Skin epidermis (tissue), 12 donors: ENCODE measurements around the gene ZNF284.

ENCODE experiments used
- H3K27ac ChIP-seq, 21 experiments: fragments of 200-600 bp; sonication (generic) in 11 of 21; one replicate each; pipeline ENCODE4 v1.5.0; 2020; ENCODE audit warnings: mild to moderate bottlenecking in 3 of 21, inconsistent platforms in 2 of 21, moderate library complexity in 2 of 21
- H3K4me3 ChIP-seq, 7 experiments: fragments of 200-600 bp; sonication (generic) in 2 of 7; one replicate each; pipeline ENCODE4 v1.5.0; 2020; ENCODE audit warnings: inconsistent platforms in 2 of 7, mild to moderate bottlenecking in 2 of 7, moderate library complexity in 1 of 7

Gene ZNF284

DNA sequence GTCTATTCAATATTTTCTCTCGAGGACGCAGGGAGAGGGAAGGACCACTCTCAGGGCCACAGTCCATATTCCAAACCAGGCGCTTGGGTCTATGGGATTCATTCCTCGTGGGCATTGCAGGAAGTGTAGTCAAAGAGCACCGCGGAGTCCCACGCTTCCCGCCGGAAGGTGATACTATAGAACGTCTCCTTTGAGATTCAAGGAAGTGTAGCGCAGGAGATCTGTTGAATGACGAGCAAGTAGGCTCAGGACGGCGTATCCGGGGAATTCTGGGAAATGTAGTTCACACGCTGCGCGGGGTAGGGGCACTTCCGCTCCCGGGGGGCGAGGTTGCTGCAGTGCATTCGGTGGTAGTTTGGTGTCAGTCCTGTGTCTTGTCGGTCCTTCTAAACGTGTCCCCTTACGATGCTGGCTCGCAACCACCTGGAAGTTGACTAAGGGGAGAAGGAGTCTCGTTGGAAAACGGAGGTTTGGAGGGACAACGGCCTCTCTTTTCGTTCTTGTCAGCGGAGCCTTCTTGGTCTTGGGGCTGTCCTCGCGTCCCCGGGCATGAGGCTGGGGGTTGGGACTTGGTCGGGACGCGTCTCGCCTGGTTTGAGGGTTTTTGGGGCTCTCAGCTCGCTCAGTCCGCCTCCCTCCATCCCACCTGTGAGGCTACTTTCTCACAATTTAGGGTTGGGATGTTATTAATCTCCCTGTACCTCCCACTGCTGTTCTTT is at the start of gene ZNF284:
ZNF284 (plus strand) TSS at position 336 of the 719 bp plus-strand sequence. CDS start 4,231 bp downstream, outside the sequence.
- H3K4me3 ChIP-seq, result peak within 1 kb of the TSS; percentile 55 to 80 (median 58)
- H3K27ac ChIP-seq, result peak within 1 kb of the TSS in 14 of 21 experiments; percentile 7 to 68 (median 46)

DNA sequence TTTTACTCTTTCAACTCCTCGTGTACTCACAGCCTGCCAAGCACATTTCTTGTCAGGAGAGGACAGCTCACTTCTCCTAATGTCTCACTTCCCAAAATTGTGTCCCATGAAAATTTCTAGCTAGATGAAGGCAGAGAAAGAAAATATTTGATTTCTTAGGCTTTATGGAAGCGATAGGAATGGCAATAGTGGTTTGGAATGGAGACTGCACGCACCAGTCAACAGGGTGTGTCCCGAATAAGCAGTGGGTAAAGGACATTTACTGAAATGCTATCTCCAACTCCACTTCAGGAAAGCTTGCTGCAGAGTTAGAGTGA is 47.1 kb upstream of the ZNF284 start:
- Histone ChIP-seq H3K4me3 (peak overlapping the region; percentile 53 to 84 (median 68)), H3K27ac (peak overlapping the region in 12 of 21 experiments; percentile 23 to 89 (median 70))

DNA sequence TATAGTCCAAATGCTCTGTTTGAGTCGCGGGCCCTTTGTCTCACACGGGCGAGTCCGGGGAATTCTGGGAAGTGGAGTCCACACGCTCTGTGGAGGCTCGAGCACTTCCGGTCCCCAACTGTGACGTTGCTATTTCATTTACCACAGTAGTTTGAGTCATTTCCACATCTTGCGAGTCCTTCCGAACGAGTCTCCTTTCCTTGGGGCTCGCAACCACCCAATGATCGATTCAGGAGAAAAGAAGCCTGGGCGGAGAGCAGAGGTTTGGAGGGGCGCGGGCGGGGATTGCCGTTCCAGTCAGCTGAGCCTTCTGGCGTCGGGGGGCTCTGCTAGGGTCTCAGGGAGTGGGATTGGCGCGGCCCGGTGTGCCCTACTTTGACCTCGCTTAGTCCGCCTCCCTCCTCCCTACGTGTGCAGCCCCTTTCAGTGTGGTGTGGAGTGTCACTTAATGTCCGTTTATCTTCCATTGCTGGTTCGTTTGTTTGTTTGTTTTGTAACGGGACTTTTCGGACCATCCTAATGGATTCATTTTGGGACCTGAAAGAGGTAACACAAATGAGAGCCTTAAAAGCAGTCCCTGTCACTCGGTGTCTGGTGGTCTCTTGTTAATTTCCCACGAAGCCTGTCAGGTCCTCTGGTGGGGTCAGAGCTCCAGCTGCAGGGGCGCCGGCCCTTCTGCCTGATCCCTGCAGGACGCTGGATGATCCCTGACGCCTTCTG is 46.6 kb upstream of the ZNF284 start, which contains the start of gene ZNF222:
ZNF222 (plus strand) TSS at position 163 of the 720 bp plus-strand sequence; CDS start at position 221, 58 bp downstream.
- peak within 1 kb of the TSS in 20 of 21 experiments; percentile 23 to 89 (median 70) for H3K27ac ChIP-seq
- H3K4me3 ChIP-seq, result peak within 1 kb of the TSS; percentile 53 to 84 (median 68)

DNA sequence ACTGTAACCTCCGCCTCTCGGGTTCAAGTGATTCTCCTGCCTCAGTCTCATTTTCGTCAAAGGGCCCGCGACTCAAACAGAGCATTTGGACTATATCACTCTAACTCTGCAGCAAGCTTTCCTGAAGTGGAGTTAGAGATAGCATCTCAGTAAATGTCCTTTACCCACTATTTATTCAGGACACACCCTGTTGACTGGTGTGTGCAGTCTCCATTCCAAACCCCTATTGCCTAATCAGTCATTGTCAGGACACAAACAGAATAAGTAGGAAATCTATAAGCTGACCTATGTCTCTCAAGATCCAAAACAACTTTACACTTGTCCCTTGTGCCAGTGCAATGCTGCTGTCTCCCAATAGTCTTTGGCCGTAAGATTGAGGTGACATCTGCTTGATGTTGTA is 45.3 kb upstream of the ZNF284 start:
- Histone ChIP-seq H3K4me3 (no peak overlapping the region), H3K27ac (no peak overlapping the region)

DNA sequence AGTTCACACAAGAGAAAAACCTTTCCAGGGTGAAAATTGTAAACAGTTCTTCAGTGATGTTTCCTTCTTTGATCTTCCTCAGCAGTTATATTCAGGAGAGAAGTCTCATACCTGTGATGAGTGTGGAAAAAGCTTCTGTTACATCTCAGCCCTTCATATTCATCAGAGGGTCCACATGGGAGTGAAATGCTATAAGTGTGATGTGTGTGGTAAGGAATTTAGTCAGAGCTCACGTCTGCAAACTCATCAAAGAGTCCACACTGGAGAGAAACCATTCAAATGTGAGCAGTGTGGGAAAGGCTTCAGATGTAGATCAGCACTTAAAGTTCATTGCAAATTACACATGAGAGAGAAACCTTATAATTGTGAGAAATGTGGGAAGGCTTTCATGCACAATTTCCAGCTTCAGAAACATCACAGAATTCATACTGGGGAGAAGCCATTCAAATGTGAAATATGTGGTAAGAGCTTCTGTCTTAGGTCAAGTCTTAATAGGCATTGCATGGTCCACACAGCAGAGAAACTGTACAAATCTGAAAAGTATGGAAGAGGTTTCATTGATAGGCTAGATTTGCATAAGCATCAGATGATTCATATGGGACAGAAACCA is 39.9 kb upstream of the ZNF284 start:
- Histone ChIP-seq H3K27ac (no peak overlapping the region), H3K4me3 (no peak overlapping the region)

DNA sequence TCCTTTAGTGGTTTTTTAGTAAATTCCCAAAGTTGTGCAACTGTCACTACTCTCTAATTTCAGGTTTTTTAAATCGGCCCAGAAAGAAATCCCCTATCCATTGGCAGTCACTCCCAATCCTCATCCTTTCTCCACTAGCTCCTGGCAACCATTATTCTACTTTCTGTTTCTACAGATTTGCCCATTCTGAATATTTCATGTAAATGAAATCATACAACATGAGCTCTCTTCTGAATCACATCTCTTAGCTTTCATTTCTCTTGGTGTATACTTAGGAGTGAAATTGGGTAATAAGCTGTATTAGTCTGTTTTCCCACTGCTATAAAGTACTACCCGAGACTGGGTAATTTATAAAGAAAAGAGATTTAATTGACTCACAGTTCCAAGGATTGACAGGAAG is 29.8 kb upstream of the ZNF284 start:
- no peak overlapping the region for H3K4me3 ChIP-seq

DNA sequence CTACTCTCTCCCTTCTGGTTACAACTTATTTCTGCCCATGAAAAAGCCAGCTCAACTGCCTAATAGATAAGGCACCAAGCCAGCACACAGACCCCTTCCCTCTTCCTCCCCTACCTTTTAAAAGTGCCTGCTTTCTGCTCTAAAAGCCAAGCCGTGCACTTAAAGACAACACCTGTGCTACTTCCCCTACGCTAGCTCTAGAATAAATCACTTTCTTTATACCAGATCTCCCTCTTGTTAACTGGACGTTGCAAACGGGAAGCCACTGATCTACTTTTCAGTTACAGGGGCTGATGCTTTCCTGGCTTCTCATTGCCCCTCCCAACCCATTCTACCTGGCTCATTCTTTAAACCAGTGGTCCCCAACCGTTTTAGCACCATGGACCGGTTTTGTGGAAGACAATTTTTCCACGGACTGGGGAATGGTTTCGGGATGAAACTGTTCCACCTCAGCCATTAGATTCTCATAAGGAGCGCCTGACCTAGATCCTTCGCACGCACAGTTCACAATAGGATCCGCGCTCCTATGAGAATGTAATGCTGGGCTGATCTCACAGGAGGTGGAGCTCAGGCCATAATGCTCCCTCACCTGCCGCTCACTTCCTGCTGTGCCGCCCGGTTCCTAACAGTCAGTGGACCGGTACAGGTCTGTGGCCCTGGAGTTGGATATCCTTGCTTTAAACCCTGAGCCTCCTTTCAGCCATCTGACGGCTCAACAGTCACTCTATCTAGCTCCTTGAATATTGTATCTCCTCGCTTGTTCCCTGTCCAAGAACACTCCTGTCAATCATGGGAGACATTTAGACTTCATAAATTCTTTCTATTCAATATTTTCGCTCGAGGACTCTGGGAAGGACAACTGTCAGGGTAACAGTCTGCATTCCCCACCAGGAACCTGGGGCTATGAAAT is 21.0 kb upstream of the ZNF284 start:
- peak overlapping the region in 12 of 21 experiments; percentile 12 to 84 (median 68) for H3K27ac ChIP-seq

More for the DNA sequence above, 29.8 kb upstream of the ZNF284 start:
- H3K27ac ChIP-seq, result no peak overlapping the region

DNA sequence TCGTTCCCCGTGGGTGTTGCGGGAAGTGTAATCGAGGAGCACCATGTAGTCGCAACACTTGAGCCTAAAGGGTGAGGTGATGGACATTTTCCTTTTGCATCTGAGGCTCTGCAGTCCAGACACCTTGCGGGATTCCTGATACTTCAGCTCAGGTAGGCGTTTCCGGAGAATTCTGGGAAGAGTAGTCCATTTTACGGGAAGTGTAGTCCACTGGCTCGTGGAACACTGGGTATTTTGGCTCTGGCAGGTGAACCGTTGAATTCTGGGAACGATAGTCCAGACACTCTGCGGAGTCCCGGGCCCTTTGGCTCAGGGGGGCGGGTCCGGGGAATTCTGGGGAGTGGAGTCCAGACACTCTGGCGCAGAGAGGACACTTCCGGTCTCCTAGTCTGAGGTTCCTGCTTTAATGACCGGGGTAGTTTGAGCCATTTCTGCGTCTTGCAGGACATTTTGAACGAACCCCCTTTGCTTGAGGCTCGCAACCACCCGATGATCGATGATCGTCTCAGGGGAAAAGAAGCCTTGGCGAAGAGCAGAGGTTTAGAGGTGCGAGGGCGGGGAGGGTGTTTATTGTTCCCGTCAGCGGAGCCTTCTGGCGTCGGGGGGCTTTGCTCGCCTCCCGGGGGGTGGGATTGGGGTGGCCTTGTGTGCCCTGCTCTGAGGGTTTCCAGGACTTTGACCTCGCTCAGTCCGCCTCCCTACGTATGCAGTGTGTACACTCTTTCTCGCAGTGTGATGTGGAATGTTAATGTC is 20.1 kb upstream of the ZNF284 start, which contains the start of gene ZNF223:
ZNF223 (plus strand) TSS at position 387 of the 753 bp plus-strand sequence. CDS start 3,141 bp downstream, outside the sequence.
- Histone ChIP-seq H3K27ac (peak within 1 kb of the TSS in 19 of 21 experiments; percentile 46 to 91 (median 81)), H3K4me3 (peak within 1 kb of the TSS; percentile 56 to 77 (median 65))

More for the DNA sequence above, 21.0 kb upstream of the ZNF284 start:
- H3K4me3 ChIP-seq, result peak overlapping the region; percentile 56 to 77 (median 65)

DNA sequence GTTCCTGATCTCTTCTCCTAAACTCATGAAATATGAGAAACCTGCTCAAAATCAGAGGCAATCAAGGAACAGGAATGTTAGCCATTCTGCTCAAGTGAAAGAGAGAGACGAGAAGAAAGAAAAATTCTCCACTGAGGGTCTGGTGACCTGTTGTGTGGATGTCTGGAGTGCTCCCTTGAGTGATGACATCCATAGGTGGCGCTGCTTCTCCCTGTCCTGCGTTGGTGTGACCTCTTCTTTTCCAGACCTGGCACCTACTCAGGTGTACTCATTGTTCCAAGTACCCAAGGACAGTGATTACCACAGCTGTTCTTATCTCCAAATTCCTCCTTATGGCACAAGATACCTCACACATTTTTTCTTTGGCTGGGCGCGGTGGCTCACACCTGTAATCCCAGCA is 16.1 kb upstream of the ZNF284 start:
- Histone ChIP-seq H3K4me3 (no peak overlapping the region), H3K27ac (no peak overlapping the region)

DNA sequence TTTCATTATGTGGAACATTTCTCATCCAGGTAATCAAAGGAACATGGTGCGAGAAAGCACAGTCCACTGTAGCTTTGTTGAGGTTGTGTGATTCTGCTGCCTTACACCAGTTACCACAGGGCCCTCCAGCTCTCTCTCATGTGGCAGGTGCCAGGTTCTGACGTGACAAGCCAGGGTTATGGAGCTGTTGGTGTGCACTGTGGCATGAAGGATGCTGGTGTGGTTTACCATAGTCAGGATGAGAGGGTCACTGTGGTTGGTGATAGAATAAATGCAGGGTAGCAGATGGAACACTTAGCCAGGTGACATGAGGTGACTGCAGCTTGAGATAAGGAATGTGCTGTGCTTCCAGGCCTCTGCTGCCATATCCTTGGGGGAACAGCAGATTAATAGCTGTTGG is 12.7 kb upstream of the ZNF284 start:
- no peak overlapping the region for H3K4me3 ChIP-seq
- no peak overlapping the region for H3K27ac ChIP-seq

DNA sequence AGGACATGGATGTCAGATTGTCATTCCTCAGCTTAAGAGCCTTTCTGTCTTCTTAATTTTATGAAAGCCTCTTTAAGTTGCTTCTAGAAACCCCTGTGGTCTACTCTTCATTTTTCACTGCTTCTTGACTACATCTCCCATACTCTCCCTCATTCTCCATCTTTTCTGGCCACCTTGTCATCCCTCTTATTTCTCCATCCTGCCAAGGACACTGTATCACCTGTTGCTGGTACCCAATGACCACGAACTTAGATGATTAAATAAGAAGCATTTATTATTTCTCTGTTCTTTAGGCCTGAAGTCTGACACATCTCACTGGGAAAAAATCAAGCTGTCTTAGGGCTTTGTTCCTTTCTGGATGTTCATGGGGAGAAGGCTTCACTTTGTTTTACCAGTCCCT is 10.9 kb upstream of the ZNF284 start:
- Histone ChIP-seq H3K27ac (no peak overlapping the region), H3K4me3 (no peak overlapping the region)

DNA sequence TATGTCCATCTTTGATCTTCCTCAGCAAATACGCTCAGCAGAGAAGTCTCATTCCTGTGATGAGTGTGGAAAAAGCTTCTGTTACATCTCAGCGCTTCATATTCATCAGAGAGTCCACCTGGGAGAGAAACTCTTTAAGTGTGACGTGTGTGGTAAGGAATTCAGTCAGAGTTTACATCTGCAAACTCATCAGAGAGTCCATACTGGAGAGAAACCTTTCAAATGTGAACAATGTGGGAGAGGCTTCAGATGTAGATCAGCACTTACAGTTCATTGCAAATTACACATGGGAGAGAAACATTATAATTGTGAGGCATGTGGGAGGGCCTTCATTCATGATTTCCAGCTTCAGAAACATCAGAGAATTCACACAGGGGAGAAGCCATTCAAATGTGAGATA is 5.7 kb upstream of the ZNF284 start:
- Histone ChIP-seq H3K4me3 (no peak overlapping the region), H3K27ac (no peak overlapping the region)

DNA sequence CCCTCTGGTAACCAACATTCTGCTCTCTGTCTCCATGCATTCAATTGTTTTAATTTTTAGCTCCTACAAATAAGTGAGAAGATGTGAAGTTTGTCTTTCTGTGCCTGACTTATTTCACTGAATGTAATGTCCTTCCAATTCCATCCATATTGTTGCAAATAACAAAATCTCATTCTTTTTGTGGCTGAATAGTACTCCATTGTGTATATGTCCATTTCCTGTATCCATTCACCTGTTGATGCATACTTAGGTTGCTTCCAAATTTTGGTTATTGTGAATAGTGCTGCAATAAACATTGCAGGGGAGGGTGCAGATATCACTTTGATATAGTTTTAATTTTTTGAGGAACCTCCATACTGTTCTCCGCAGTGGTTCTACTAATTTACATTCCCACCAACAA is 2.5 kb upstream of the ZNF284 start:
- Histone ChIP-seq H3K27ac (no peak overlapping the region), H3K4me3 (no peak overlapping the region)

DNA sequence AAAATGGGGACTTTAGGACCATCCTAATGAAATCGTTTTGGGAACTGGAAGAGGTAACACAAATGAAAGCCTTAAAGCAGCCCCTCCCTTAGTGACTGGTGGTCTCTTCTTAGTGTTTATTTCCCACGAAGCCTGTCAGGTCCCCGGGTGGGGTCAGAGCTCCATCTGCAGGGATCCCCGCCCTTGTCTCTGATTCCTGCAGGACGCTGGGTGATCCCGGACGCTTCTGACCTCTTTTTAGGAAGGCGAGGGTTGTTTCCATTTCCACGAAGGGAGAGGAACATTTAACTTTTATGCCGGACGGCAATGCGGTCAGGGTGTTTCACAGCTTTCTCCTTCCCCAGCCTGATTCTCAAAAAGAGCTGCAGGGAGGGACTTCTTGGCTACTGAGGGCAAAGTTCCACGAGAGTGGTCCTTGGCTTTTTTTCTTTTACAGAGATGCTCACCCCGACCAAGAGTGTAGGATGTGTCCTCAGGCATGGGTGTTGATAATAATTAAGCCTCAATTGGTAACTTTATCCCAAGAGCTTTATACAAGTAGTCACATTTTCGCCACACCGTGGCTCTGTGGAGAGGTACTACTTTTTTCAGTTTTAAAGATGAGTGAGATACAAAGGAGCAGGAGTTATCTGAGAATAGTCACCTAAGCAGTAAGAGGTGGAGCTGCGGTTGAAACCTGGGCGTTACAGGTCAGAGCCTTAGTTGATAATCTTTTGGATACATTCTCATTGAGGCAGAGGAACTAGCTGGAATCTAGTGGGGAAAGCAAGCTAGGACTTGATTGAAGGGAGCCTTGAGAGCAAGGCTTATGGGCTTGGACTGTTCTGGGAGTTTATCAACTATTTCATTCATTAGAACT is 813 bp downstream of the ZNF284 start:
- Histone ChIP-seq H3K4me3 (peak overlapping the region; percentile 55 to 80 (median 58)), H3K27ac (peak overlapping the region in 10 of 21 experiments; percentile 7 to 68 (median 42))

DNA sequence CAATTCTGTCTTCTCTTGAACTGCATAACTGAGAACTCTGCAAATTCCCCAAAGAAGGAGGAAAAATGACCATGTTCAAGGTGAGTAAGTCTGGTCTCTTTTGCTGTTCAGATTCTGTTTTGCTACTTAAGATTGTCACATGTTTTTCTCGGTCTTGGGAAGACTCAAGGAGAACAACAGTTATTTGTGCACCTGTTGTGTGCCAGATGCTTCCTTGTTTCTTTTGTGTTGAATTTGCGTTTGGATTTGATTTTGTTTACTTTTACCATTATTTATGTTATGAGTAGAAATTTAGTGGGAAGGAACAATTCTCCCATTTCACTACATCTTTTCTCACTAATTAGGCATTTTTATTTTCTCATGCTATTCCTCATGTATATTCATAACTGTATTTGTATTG is 4.4 kb downstream of the ZNF284 start:
- no peak overlapping the region for H3K27ac ChIP-seq
- H3K4me3 ChIP-seq, result no peak overlapping the region

DNA sequence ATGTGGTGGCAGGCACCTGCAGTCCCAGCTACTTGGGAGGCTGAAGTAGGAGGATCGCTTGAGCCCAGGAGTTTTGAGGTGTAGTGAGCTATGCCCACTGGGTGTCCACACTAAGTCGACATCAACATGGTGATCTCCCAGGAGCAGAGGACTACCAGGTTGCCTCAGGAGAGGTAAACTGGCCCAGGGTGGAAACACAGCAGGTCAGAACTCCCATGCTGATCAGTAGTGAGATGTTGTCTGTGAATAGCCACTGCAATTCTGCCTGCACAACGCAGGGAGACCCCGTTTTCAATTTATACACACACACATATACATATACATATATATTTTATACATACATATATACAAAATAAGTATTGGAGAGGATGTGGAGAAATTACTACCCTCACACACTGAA is 20.1 kb downstream of the ZNF284 start:
- H3K4me3 ChIP-seq, result no peak overlapping the region
- H3K27ac ChIP-seq, result no peak overlapping the region

DNA sequence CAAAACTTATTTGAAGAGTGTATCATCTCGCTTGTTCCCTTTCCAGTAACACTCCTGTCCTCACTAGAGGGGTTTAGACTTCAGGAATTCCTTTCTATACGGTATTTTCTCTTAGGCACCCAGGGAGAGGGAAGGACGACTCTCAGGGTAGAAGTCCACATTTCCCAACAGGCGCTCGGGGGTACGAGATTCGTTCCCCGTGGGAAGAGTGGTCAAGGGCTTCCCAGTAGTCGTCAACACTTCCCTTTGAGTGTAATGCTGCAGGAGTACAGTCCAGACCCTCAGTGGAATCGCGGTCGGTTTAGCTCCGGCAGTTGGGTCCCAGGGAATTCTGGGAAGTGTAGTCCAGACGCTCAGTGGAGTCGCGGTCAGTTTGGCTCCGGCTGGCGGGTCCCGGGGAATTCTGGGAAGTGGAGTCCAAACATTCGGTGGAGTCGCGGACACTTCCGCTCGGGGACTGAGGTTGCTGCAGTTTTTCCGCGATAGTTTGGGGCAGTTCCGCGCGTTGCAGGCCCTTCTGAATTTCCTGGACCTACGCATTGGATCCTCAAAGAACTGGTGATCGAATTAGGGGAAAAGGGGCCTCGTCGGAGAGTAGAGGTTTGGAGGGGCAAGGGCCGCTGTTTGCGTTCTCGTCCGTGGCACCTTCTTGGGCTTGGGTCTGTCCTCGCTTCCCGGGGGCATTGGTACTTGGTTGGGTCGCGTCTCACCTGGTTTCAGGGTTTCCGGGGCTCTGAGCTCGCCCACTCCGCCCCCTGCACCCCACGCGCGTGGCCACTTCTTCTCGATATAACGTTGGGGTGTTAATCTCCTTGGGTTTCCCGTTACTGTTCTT is 22.2 kb downstream of the ZNF284 start, which contains the start of gene ZNF224:
ZNF224 (plus strand) TSS at position 431 of the 835 bp plus-strand sequence. CDS start 3,513 bp downstream, outside the sequence.
- Histone ChIP-seq H3K4me3 (peak within 1 kb of the TSS; percentile 63 to 88 (median 75)), H3K27ac (peak within 1 kb of the TSS in 20 of 21 experiments; percentile 13 to 90 (median 75))
